HG02852 (cell line): ENCODE results near the gene OR2L13.
A peak's percentile ranks its signal among the peaks of the same experiment; 100 is the strongest.
"Not testable (repeated sequence)": the region's sequence is repeated elsewhere in the genome, so short reads cannot be mapped to it uniquely, and the experiment has no call there.

ENCODE experiments used
- ATAC-seq: cut with Tn5 transposase; IDR thresholded peaks from one replicate; pipeline ENCODE4 v1.9.1; 2021; ENCODE audit warnings: mild to moderate bottlenecking, moderate library complexity; ENCODE audit not compliant: unreplicated experiment

Gene OR2L13

GRCh38 chr1:248094884-248095283 is at the start of gene OR2L13:
OR2L13 (plus strand) TSS chr1:248095184; CDS start chr1:248099376, 4,192 bp downstream.
- no peak for ATAC-seq

DNA sequence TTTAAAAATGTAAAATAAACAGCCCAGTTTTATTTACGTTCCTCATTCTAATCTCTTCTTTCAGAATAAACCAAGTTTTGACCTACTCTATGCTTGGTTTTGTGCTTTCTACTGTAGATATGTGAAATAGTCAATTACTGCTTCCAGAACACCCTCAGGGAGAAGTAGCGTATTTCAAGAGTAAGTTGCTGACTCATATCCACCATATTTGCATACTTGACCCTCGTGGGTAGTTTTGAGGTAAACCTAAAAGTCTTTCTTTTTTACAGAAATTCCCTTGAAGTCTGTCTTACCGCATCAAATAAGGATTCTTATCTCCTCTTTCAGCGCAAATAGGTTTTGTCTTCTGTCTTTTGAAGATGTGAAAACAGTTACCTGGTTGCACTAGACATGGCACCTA is 49.8 kb upstream of the OR2L13 start:
- peak; percentile 85 for ATAC-seq

GRCh38 chr1:248046536-248046935 is 48.4 kb upstream of the OR2L13 start, which contains the start of gene OR2L3:
OR2L3 (plus strand) TSS chr1:248046836; CDS start chr1:248060682, 13,846 bp downstream.
- no peak for ATAC-seq

DNA sequence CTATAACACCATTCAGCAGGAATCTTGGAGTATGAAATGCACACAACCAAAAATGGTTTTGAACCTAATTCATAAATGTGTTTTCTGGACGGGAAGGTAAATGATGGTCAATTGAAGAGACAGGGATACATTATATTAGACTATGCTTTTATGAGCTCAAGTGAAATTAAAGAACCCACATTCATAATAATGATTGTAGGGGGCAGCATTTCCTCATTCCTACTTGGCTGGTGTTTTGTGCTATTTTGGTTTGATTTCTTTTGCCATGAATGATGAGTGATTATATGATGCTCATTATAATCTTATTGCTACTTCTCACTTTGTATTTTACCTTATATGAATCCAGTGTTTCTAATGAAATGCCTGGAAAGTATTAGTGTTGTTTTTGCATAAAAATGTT is 48.0 kb upstream of the OR2L13 start:
- no peak for ATAC-seq

DNA sequence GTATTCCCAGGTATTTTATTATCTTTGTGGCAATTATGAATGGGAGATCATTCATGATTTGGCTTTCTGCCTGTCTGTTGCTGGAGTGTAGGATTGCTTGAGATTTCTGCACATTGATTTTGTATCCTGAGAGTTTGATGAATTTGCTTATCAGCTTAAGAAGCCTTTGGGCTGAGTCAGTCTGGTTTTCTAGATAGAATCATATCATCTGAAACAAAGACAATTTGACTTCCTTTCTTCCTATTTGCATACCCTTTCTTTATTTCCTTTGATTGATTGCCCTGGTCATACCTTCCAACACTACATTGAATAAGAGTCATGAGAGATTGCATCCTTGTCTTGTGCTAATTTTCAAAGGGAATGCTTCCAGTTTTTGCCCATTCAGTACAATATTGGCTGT is 40.3 kb upstream of the OR2L13 start:
- ATAC-seq = no peak

- ATAC-seq = no peak
Measured at GRCh38 chr1:248055261-248055660, 39.7 kb upstream of the OR2L13 start.

- no peak for ATAC-seq
Measured at GRCh38 chr1:248065071-248065470, 29.9 kb upstream of the OR2L13 start.

GRCh38 chr1:248065604-248066003 is 29.4 kb upstream of the OR2L13 start:
- no peak for ATAC-seq

GRCh38 chr1:248083864-248084263 is 11.1 kb upstream of the OR2L13 start:
- ATAC-seq = not testable (repeated sequence)

DNA sequence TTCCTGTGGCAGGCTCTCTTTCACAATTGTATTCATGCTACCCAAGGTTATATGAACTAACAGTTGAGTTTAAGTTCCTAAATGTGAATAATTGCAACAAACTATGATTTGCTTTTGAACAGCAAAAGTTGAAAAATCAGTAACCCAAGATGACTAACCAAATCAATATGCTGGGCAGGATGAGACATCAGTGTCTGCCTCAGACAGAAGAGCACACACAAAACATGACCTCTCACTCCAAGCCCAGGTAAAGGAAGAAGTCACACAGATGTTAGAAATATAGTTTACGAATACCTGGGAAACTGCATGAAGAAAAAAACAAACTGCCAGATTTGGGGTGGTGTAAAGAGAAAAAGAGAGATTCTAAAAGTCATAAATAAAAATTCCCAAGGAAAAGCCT is 3.5 kb downstream of the OR2L13 start:
- no peak for ATAC-seq

DNA sequence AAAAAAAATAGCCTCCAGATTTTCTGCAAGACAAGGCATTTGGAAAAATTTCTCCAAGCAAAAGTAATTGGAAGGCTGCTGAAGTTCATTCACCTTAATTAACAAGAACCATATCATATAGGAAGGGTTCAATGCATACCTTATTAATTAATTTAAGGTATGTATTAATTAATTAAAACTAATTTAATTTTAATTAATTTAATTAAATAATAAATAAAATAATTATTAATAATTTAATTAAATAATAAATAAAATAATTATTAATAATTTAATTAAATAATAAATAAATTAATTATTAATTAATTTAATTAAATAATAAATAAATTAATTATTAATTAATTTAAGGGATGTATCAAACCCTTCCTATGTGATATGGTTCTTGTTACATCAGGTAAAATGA is 7.9 kb downstream of the OR2L13 start:
- ATAC-seq = no peak

DNA sequence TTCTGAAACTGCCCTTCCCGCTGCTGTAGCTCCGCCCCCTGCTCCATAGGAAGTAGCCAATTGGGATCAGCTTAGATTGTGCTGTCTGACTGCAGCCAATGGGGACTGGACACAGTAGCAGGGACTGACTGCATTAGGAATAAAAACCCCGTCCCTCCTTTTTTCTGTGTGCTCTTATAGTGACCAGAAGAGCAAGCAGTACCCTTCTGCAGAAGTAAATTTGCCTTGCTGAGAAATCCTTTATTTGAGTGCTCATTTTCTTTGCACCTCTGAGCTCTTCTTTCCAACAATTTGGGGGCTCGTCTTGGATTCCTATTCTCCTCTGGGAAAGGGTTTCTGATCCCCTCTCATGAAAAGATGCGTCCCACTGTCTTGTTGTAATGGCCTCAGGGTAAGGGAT is 16.2 kb downstream of the OR2L13 start:
- ATAC-seq = no peak

DNA sequence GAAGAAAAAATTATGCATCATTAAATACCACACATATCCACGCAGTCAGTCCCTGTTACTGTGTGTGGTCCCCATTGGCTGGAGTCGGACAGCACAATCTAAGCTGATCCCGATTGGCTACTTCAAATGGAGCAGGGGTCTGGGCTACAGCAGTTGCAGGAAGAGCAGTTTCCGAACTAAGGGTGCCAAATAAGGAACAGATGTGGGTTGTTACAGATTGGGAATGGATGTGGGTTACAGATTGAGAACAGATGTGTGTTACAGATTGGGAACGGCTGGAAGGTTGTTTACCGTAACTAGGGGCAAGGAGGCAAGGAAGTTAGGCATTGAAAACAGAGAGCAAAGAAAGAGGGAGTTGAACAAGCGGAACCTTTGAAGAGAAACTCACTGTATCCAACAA is 19.9 kb downstream of the OR2L13 start:
- ATAC-seq = no peak

DNA sequence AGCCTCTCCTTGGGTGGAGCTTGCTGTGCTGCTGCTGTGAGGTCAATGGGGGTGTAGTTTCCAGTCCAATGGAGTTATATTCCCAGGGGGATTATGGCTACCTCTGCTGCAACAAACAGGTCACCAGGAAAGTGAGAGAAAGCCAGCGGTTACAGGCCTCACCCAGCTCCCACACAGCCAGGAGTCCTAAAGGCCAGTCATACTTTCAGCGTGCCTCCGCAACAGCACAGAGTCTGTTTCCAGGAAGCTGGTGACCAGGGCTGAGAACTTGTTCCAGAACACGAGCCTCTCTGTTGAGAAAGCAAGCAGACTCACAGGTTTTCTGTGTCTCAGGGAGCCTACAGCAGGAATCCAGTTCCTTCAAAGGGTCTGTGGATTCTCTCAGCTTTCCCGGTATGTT is 32.7 kb downstream of the OR2L13 start:
- no peak for ATAC-seq

DNA sequence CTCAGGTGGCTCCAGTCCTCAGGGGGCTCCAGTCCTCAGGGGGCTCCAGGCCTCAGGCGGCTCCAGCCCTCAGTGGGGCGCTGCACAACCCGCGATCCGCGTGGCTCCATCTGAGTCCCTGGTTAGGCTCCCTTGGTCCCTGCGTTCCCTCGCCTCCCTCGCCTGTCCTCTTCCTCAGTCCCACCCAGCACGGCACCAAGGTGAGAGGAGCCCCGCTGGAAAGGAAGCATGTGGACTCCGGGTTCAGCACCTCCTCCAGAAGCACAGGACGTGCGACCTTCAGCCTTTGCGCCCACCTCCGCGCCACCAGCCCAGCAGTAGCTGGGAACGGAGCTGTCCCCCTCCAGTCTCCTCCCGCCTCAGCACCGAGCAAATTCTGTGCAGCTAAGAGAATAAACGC is 41.8 kb downstream of the OR2L13 start:
- ATAC-seq = no peak

DNA sequence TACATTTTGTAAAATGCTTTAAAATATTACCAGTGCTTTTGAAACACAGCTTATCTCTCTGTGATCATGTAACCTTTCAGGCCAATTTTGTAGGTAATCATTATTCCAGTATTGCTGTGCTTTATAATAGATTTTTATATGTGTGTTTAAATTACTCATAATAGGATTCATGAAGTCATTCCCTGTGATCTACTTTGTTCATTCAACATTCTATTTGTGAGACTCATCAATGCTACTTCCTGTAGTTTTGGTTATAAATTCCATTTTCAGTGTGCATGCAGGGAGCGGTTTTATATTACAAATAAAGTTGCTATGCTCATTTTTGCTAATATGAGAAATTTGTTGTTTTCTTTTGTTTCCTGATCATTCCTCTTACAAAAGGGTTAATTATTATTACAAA is 45.9 kb downstream of the OR2L13 start:
- no peak for ATAC-seq

DNA sequence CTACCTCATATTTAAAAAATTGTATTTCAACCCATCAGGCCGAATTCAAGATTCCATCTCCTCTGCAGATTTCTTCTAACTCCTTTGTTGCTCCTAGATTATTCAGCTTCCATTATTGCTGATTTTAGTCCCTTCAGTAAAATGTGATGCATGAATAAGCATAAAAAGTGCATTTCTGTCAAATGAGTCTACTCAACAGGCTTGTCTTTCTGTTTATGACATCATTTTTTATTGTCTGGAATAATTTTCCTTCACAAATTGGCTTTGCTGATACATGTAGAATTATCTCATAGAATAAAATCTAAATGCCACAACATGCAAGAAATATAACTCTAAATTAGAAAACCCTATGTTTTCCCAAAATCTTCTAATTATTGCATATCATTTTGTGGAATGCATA is 48.3 kb downstream of the OR2L13 start:
- no peak for ATAC-seq

- no peak for ATAC-seq
Measured at GRCh38 chr1:248144513-248145198, 49.7 kb downstream of the OR2L13 start, which contains the start of gene OR2M5. OR2M5 (plus strand) TSS chr1:248145148; CDS start chr1:248145148, 0 bp downstream.
